Smooth muscle cell (in vitro differentiated cells): ENCODE measurements around the gene AQP10. TPM values are rescaled to one million over a fixed set of nuclear protein-coding genes. Genes with fewer than 3 reads are reported as not detected.
"Not testable (repeated sequence)": the region's sequence is repeated elsewhere in the genome, so short reads cannot be mapped to it uniquely, and the experiment has no call there.

Source experiments
- DNase-seq: peaks from one replicate; lab custom pipeline; 2025; ENCODE audit not compliant: unreplicated experiment; lab: John Stamatoyannopoulos, UW
- H2AFZ ChIP-seq: fragments of 200-600 bp; sonication (generic); 2 replicates; pipeline ENCODE4 v1.6.0; 2016; ENCODE audit warnings: antibody characterized with exemption, low read depth, mild to moderate bottlenecking
- H3F3A ChIP-seq: fragments of 200-600 bp; sonication (generic); 2 replicates; pipeline ENCODE4 v1.6.0; 2017; ENCODE audit warnings: antibody characterized with exemption, low read depth
- H3K27ac ChIP-seq: fragments of 200-600 bp; sonication (generic); 2 replicates; pipeline ENCODE4 v1.5.1; 2016; ENCODE audit warnings: low read depth, mild to moderate bottlenecking
- H3K27me3 ChIP-seq: fragments of 200-600 bp; sonication (generic); 2 replicates; pipeline ENCODE4 v1.6.1; 2016; ENCODE audit warnings: low read depth, mild to moderate bottlenecking
- H3K36me3 ChIP-seq: fragments of 200-600 bp; sonication (generic); 2 replicates; pipeline ENCODE4 v1.5.1; 2016; ENCODE audit warnings: low read depth
- H3K4me1 ChIP-seq: fragments of 200-600 bp; sonication (generic); 2 replicates; pipeline ENCODE4 v1.5.1; 2016; ENCODE audit warnings: low read depth
- H3K4me2 ChIP-seq: fragments of 200-600 bp; sonication (generic); 2 replicates; pipeline ENCODE4 v1.6.0; 2016; ENCODE audit warnings: mild to moderate bottlenecking
- H3K4me3 ChIP-seq: fragments of 200-600 bp; sonication (generic); 2 replicates; pipeline ENCODE4 v1.5.1; 2016; ENCODE audit warnings: mild to moderate bottlenecking
- H3K79me2 ChIP-seq: fragments of 200-600 bp; sonication (generic); 2 replicates; pipeline ENCODE4 v1.6.0; 2016; ENCODE audit warnings: low read depth, mild to moderate bottlenecking
- H3K9ac ChIP-seq: fragments of 200-600 bp; sonication (generic); 2 replicates; pipeline ENCODE4 v1.6.0; 2016; ENCODE audit warnings: low read depth
- H3K9me3 ChIP-seq: fragments of 200-600 bp; sonication (generic); replicated peaks from 2 replicates; pipeline ENCODE4 v1.5.1; 2016; ENCODE audit warnings: low read depth
- H4K20me1 ChIP-seq: fragments of 200-600 bp; sonication (generic); 2 replicates; pipeline ENCODE4 v1.6.0; 2016; ENCODE audit warnings: low read depth
- WGBS: methylation state at CpG from one replicate; pipeline ENCODE4 v1.1.7; 2016; ENCODE audit warnings: low lambda C conversion rate; 5-methylcytosine and 5-hydroxymethylcytosine counted together
- polyA plus RNA-seq: library from polyadenylated mRNA; unstranded; fragments of >200 nt; fragmentation: Nextera tagmentation; extraction: Ambion mirVana; gene quantifications from 2 replicates; pipeline ENCODE4 v1.2.1, GENCODE V29; 2016
- total RNA-seq: library from RNA; depleted of rRNA; stranded (reverse); fragments of >200 nt; gene quantifications from 2 replicates; pipeline ENCODE4 v1.2.3, GENCODE V29; 2014
- TF ChIP-seq, protein P1 (sequence below): fragments of 200-600 bp; sonication (generic); IDR thresholded peaks from 2 replicates; pipeline ENCODE4 v1.5.1; 2017; ENCODE audit warnings: borderline replicate concordance, mild to moderate bottlenecking, antibody characterized with exemption; ENCODE audit not compliant: insufficient read depth, poor library complexity, severe bottlenecking

Gene AQP10
- total and polyA plus RNA-seq, 2 experiments from 2014 or later: 0.14 TPM; not detected in 1

DNA sequence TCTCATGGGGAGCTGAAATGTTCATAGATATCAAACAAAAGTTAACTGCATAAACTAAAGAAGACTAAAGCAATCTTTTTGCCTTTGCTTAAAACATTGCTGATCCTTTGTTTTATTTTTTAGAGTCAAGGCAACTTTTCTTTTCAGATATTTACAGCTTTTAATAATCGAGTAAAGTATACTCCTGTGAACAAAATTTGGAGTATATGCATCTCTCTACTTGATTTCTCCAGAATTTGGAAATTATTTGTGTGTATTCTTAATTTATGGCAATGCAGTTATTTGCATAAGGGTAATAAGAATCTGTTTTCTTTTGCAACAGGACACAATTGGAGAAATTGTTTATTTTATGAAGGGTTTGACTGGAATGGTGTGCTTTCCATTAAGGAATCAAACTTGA, 4.2 kb upstream of the AQP10 start:
- Histone ChIP-seq H3K4me2 (no peak overlapping the region), H3K27me3 (no peaks in the 10 kb centered on the region), H3K79me2 (no peaks in the 10 kb centered on the region), H3K27ac (no peak overlapping the region), H3F3A (no peaks in the 10 kb centered on the region), H3K4me1 (no peaks in the 10 kb centered on the region), H3K9me3 (peaks cover 7% of the 10 kb centered on the region), H2AFZ (no peak overlapping the region), H3K36me3 (no peaks in the 10 kb centered on the region), H3K4me3 (no peak overlapping the region), H4K20me1 (no peaks in the 10 kb centered on the region), H3K9ac (no peak overlapping the region)
- 97% methylated on average over 1 of the region's 1 CpG for WGBS
- DNase-seq: no peak
- TF ChIP-seq, protein P1, sequence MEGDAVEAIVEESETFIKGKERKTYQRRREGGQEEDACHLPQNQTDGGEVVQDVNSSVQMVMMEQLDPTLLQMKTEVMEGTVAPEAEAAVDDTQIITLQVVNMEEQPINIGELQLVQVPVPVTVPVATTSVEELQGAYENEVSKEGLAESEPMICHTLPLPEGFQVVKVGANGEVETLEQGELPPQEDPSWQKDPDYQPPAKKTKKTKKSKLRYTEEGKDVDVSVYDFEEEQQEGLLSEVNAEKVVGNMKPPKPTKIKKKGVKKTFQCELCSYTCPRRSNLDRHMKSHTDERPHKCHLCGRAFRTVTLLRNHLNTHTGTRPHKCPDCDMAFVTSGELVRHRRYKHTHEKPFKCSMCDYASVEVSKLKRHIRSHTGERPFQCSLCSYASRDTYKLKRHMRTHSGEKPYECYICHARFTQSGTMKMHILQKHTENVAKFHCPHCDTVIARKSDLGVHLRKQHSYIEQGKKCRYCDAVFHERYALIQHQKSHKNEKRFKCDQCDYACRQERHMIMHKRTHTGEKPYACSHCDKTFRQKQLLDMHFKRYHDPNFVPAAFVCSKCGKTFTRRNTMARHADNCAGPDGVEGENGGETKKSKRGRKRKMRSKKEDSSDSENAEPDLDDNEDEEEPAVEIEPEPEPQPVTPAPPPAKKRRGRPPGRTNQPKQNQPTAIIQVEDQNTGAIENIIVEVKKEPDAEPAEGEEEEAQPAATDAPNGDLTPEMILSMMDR: no peak

DNA sequence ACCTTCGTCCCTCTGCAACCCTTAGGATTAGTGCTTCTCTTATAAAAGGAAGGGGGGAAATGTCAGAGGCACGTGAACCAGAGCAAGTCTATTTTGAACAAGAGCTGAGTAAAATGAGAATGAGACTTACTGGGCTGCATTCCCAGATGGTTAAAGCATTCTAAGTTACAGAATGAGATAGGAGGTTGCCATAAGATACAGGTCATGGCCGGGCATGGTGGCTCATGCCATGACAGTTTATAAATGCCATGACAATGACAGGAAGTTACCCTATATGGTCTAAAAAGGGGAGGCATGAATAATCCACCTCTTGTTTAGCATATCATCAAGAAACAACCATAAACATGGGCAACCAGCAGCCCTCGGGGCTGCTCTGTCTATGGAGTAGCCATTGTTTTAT, 2.5 kb upstream of the AQP10 start:
- no peaks in the 10 kb centered on the region for H3K27me3 ChIP-seq
- DNase-seq: no peak
- H2AFZ ChIP-seq: no peak overlapping the region
- no peak overlapping the region for H3K9ac ChIP-seq
- H3K4me1 ChIP-seq: no peaks in the 10 kb centered on the region
- H4K20me1 ChIP-seq: no peaks in the 10 kb centered on the region
- no peaks in the 10 kb centered on the region for H3F3A ChIP-seq
- no peak overlapping the region for H3K4me3 ChIP-seq
- no peaks in the 10 kb centered on the region for H3K36me3 ChIP-seq
- no peaks in the 10 kb centered on the region for H3K79me2 ChIP-seq
- H3K9me3 ChIP-seq: peaks cover 7% of the 10 kb centered on the region
- TF ChIP-seq, protein P1: no peak
- H3K27ac ChIP-seq: no peak overlapping the region
- WGBS: 89% methylated on average over 4 of the region's 4 CpGs
- no peak overlapping the region for H3K4me2 ChIP-seq

DNA sequence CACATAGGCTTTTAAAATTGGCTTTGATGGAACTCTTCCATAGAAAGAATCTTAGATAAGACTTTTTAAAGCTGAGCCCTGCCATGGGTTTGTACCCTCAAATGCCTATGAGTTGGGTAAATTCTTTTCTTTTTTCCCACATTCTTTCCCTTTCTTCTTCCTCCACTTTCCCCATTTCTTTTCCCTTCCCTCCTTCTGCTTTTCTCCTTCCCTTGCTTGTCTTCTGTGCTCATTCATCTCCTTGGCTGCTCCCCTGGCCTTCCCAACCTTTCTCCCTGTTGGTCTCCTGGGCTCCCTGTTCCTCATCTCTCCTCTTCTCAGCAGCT, 679 bp downstream of the AQP10 start:
- not testable (repeated sequence) for H3K27me3 ChIP-seq, H3K4me1 ChIP-seq, H2AFZ ChIP-seq, H4K20me1 ChIP-seq, H3F3A ChIP-seq, H3K9me3 ChIP-seq, H3K9ac ChIP-seq, H3K27ac ChIP-seq, DNase-seq, H3K4me3 ChIP-seq, H3K4me2 ChIP-seq, H3K36me3 ChIP-seq, H3K79me2 ChIP-seq

DNA sequence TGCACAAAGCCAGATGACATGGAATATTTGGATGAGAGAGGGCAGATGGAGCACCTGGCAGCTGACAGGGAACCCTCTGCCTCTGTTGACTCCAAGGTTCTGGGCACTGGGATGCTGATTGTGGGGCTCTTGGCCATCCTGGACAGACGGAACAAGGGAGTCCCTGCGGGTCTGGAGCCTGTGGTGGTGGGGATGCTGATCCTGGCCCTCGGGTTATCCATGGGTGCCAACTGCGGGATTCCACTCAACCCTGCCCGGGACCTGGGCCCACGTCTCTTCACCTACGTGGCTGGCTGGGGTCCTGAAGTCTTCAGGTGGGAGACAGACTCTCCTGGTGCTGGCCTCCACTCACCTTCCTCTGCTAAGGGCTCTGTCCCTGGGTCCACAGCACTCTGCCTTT, 2.6 kb downstream of the AQP10 start:
- Histone ChIP-seq H3K27me3 (no peaks in the 10 kb centered on the region), H3K36me3 (no peaks in the 10 kb centered on the region), H3F3A (no peaks in the 10 kb centered on the region), H3K27ac (no peak overlapping the region), H3K9me3 (no peaks in the 10 kb centered on the region), H3K4me1 (peaks cover 17% of the 10 kb centered on the region), H3K9ac (no peak overlapping the region), H2AFZ (no peak overlapping the region), H3K4me2 (no peak overlapping the region), H4K20me1 (peaks cover 8% of the 10 kb centered on the region), H3K79me2 (peaks cover 7% of the 10 kb centered on the region), H3K4me3 (no peak overlapping the region)
- DNase-seq: no peak
- WGBS: 87% methylated on average over 7 of the region's 7 CpGs
- TF ChIP-seq, protein P1: no peak
